GM12892 (cell line): ENCODE data around the gene AP2B1.

ENCODE experiments used
- POLR2A ChIP-seq: IDR thresholded peaks from 2 replicates; pipeline ENCODE4 v1.6.1; 2011; ENCODE audit warnings: low read depth, low read length, control low read depth
- POLR2AphosphoS5 ChIP-seq: IDR thresholded peaks from 2 replicates; pipeline ENCODE4 v1.6.1; 2011; ENCODE audit warnings: low read depth, low read length, control low read depth
- TAF1 ChIP-seq: IDR thresholded peaks from 2 replicates; pipeline ENCODE4 v1.6.1; 2011; ENCODE audit warnings: low read depth, mild to moderate bottlenecking, control low read depth, low read length, borderline replicate concordance

- no peak for TF ChIP-seq POLR2AphosphoS5
- TF ChIP-seq TAF1 = no peak
- TF ChIP-seq POLR2A = no peak
Measured at GRCh38 chr17:35761601-35762000, 174.5 kb downstream of the AP2B1 start.
